ENCODE results near the gene TJAP1. TPM values are rescaled to one million over a fixed set of nuclear protein-coding genes. Genes with fewer than 3 reads are reported as not detected.

The TJAP1 gene
- total RNA-seq, 2 experiments from 2014 or later = 23.6 to 24.4 TPM

DNA sequence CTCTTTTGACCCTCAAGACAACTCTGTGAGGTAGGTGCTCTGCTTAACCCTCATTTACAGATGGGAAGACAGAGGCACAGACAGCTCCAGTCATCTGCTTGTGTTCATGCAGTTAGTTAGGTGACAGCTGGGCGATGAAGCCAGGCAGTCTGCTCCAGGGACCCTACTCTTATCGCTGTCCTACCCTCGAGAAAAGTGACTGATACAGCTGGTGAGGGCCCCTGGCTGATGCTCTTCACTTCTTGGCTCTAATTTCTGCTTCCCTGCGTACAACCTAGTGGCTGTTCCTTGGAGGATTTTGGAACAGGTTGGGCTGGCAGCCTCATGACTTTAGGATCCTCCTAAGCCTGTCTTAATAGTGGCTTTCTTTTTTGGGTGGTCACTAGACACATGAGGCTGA, 9.1 kb upstream of the TJAP1 start:
- Mint-ChIP-seq H3K27me3 (peaks cover 37% of the 10 kb centered on the region), H3K27ac (no peak overlapping the region), H3K4me1 (ENCODE audit: low read depth) (no peaks in the 10 kb centered on the region), H3K36me3 (ENCODE audit: low read depth) (no peaks in the 10 kb centered on the region), H3K9me3 (no peaks in the 10 kb centered on the region), H3K4me3 (no peak overlapping the region)
- H3K9me3 ChIP-seq (ENCODE audit: control insufficient read depth in 1 of 2, insufficient read depth in 1 of 2, low read length in 2 of 2) = no peaks in the 10 kb centered on the region
- H3K27me3 ChIP-seq (ENCODE audit: control insufficient read depth in 1 of 2, insufficient read depth in 2 of 2, low read length in 2 of 2) = peaks cover 11% of the 10 kb centered on the region in 2 experiments
- TF ChIP-seq, protein P1, sequence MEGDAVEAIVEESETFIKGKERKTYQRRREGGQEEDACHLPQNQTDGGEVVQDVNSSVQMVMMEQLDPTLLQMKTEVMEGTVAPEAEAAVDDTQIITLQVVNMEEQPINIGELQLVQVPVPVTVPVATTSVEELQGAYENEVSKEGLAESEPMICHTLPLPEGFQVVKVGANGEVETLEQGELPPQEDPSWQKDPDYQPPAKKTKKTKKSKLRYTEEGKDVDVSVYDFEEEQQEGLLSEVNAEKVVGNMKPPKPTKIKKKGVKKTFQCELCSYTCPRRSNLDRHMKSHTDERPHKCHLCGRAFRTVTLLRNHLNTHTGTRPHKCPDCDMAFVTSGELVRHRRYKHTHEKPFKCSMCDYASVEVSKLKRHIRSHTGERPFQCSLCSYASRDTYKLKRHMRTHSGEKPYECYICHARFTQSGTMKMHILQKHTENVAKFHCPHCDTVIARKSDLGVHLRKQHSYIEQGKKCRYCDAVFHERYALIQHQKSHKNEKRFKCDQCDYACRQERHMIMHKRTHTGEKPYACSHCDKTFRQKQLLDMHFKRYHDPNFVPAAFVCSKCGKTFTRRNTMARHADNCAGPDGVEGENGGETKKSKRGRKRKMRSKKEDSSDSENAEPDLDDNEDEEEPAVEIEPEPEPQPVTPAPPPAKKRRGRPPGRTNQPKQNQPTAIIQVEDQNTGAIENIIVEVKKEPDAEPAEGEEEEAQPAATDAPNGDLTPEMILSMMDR (IDR thresholded peaks at IDR 0.05) = no peak
- ChIA-PET CTCF (no interaction called here), POLR2A (no interaction called here)
- no peak for DNase-seq
- H3K36me3 ChIP-seq (ENCODE audit: insufficient read depth, low read length) = no peaks in the 10 kb centered on the region
- H3K4me3 ChIP-seq (ENCODE audit: low read length) = no peak overlapping the region
- no peak for ATAC-seq (ENCODE audit: poor library complexity)
- no peaks in the 10 kb centered on the region for H3K4me1 ChIP-seq (ENCODE audit: insufficient read depth, low read length)
- H3K27ac ChIP-seq (ENCODE audit: low read depth in 1 of 2, low read length in 2 of 2) = no peak overlapping the region
- intact Hi-C loops (cut with DNase I, micrococcal nuclease) = no loop called here

DNA sequence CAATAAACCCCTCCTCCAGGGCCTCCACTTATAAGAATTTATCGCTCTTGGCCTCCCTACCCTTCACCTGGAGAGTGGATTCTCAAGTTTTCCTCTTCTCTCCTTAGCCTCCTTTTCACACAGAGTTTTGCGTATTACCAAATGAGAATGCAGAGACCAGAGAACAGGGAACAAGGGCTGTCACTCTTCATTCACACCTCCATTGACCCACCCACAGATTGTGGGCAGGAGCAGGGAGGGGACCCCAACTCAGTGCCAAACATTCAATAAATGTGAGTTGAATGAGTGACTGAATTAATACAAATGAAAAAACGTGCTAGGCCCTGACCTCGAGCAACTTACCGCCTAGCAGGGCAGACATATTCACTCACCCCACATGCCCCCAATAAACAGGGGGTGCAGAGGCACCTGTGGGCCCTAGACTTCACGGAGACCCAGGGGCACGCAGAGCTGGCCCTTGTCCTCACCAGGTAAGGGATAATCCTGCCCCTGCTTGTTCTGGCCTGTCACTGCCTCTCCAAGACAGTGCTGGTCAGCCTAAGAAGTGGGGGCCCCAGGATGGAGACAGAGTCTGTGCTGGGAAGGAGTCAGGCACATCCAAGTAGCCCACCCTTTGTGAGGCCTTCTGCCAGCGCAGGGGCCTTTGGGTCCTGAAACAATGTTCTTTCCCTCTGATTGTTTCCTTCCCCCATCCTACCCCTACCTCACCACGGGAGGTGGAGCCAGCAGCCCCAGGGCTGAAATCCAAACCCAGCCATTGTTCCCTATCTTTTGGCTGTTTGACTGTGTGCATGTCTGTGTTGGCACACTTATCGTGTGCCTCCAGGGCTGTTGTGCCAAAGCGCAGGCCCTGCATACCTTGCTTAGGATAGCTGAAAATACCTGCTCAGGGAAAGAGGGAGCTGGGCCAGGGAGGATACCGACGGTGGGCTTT, 8.4 kb upstream of the TJAP1 start:
- H3K4me3 Mint-ChIP-seq = no peak overlapping the region
- DNase-seq (no peak), ATAC-seq (ENCODE audit: poor library complexity) (no peak)
- H3K4me1 ChIP-seq (ENCODE audit: insufficient read depth, low read length) = no peaks in the 10 kb centered on the region
- TF ChIP-seq, protein P1 (IDR thresholded peaks at IDR 0.05) = no peak
- no peaks in the 10 kb centered on the region for H3K9me3 ChIP-seq (ENCODE audit: control insufficient read depth in 1 of 2, insufficient read depth in 1 of 2, low read length in 2 of 2)
- no peaks in the 10 kb centered on the region for H3K4me1 Mint-ChIP-seq (ENCODE audit: low read depth)
- H3K36me3 Mint-ChIP-seq (ENCODE audit: low read depth) = no peaks in the 10 kb centered on the region
- H3K36me3 ChIP-seq (ENCODE audit: insufficient read depth, low read length) = no peaks in the 10 kb centered on the region
- H3K27me3 ChIP-seq (ENCODE audit: control insufficient read depth in 1 of 2, insufficient read depth in 2 of 2, low read length in 2 of 2) = peaks cover 7 to 11% of the 10 kb centered on the region in 2 experiments
- H3K27ac ChIP-seq (ENCODE audit: low read depth in 1 of 2, low read length in 2 of 2) = no peak overlapping the region
- no peaks in the 10 kb centered on the region for H3K9me3 Mint-ChIP-seq
- intact Hi-C loops (cut with DNase I, micrococcal nuclease) = no loop called here
- no peak overlapping the region for H3K4me3 ChIP-seq (ENCODE audit: low read length)
- H3K27ac Mint-ChIP-seq = no peak overlapping the region
- ChIA-PET POLR2A (no interaction called here), CTCF (no interaction called here)
- peaks cover 37% of the 10 kb centered on the region for H3K27me3 Mint-ChIP-seq

DNA sequence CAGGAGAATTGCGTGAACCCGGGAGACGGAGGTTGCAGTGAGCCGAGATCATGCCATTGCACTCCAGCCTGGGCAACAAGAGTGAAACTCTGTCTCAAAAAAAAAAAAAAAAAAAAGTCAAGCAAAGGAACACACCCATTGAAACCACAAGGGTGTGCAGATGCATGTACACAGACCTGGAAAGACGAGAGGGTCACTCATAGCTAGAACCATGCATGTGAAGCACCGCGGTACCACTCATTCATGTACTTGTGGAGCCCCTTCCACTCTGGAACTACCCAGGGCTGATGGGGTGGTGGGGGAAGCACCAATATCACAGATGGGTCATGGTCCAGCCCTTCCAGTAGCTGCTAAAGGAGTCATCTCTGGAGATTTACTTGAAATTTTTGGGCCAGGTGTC, 7.4 kb upstream of the TJAP1 start:
- H3K4me3 Mint-ChIP-seq = no peak overlapping the region
- H3K27me3 Mint-ChIP-seq = peaks cover 37% of the 10 kb centered on the region
- DNase-seq (no peak), ATAC-seq (ENCODE audit: poor library complexity) (no peak)
- H3K27me3 ChIP-seq (ENCODE audit: control insufficient read depth in 1 of 2, insufficient read depth in 2 of 2, low read length in 2 of 2) = peaks cover 7 to 11% of the 10 kb centered on the region in 2 experiments
- intact Hi-C loops (cut with DNase I, micrococcal nuclease) = no loop called here
- ChIA-PET POLR2A (no interaction called here), CTCF (interaction anchor here (0.5 kb wide), 1 partner anchor 97 kb away, joined by 4 read pairs; no protein-coding TSS in a partner anchor)
- H3K9me3 Mint-ChIP-seq = no peaks in the 10 kb centered on the region
- no peak overlapping the region for H3K27ac Mint-ChIP-seq
- H3K4me1 ChIP-seq (ENCODE audit: insufficient read depth, low read length) = no peaks in the 10 kb centered on the region
- H3K4me3 ChIP-seq (ENCODE audit: low read length) = no peak overlapping the region
- no peak overlapping the region for H3K27ac ChIP-seq (ENCODE audit: low read depth in 1 of 2, low read length in 2 of 2)
- H3K36me3 ChIP-seq (ENCODE audit: insufficient read depth, low read length) = no peaks in the 10 kb centered on the region
- TF ChIP-seq, protein P1 (IDR thresholded peaks at IDR 0.05) = no peak
- no peaks in the 10 kb centered on the region for H3K9me3 ChIP-seq (ENCODE audit: control insufficient read depth in 1 of 2, insufficient read depth in 1 of 2, low read length in 2 of 2)
- no peaks in the 10 kb centered on the region for H3K4me1 Mint-ChIP-seq (ENCODE audit: low read depth)
- no peaks in the 10 kb centered on the region for H3K36me3 Mint-ChIP-seq (ENCODE audit: low read depth)

All from CD4-positive, alpha-beta T cell (primary cell).